GM18511 (cell line): Measurements from ENCODE around the gene MRTFA.
A peak's percentile ranks its signal among the peaks of the same experiment; 100 is the strongest.
"Not testable (repeated sequence)": the region's sequence is repeated elsewhere in the genome, so short reads cannot be mapped to it uniquely, and the experiment has no call there.

Experiments used
- ATAC-seq: cut with Tn5 transposase; IDR thresholded peaks from one replicate; pipeline ENCODE4 v1.9.1; 2021; ENCODE audit warnings: mild to moderate bottlenecking, moderate library complexity; ENCODE audit not compliant: unreplicated experiment

The MRTFA gene

GRCh38 chr22:40636380-40637182, at the start of gene MRTFA:
Gene MRTFA (minus strand): TSS chr22:40636719.
- peak; percentile 93 for ATAC-seq

- ATAC-seq = no peak
Measured at GRCh38 chr22:40685406-40685805, 48.9 kb upstream of the MRTFA start.

DNA sequence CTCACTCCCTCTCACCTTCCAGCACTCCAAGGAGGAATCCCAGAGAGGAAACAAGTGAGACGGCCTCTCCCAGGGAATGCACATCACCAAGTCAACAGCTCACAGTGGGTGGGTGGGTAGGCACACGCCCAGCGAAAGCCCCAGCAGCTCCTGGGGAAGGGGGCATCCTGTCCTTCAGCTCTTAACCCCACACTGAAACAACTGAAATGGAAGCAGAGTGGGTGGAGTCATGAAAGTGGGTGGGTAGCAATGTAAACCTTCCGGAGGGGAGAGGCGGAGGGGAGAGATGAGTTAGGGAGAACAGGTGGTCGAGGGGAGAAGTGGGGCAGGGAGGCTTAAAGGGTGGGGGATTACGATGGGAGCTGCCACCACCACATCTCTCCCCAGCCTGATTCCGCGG, 48.2 kb upstream of the MRTFA start:
- ATAC-seq = no peak

GRCh38 chr22:40681451-40681850, 44.9 kb upstream of the MRTFA start:
- no peak for ATAC-seq

DNA sequence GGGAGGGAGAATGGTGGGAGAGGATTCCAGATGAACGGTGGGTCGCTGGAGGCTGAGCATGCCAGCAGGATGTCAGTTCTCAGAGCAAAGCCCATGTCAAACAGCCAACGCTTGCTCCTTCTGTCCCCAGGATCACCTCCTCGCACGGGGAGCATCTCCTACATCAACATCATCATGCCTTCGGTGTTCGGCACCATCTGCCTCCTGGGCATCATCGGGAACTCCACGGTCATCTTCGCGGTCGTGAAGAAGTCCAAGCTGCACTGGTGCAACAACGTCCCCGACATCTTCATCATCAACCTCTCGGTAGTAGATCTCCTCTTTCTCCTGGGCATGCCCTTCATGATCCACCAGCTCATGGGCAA, 44.3 kb upstream of the MRTFA start:
- ATAC-seq = no peak

DNA sequence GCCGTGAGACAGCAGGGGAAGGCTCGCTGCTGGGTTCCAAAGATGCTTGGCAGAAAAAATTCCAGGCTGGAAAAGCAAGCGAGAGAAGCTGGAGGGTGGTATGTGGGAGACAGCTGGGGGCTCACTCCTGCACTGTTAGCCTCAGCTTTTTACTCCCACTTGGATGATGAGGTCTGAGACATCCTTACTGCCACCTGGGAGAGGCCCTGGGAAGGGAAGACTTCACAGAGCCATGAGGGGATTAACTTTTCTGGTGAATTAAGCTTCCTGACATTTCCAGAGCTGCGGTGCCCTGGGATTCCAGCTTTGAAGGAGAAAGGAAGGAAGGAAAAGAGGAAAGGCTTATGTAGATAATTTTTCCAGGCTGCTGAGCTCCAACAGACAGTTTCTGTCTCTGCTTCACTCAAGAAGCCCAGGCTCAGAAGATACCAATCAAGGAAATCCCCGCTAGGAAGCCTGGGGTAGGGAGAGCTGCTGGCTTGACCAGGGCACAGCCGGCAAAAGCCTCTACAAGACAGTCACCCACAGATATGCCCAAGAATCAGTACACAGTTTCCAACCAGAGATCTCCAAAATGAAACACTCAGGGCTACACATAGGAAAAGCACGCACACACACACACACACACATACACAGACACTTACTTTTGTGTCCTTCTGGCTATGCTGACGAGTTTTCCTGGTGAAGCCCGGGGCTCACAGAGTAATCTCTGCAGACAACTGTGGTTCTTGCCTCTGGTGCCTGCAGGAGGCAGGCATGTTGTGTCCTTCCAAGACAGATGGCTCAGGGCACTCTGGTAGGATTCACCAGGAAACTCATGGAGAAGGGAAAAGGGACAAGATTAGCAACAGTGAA, 43.7 kb upstream of the MRTFA start:
- no peak for ATAC-seq

DNA sequence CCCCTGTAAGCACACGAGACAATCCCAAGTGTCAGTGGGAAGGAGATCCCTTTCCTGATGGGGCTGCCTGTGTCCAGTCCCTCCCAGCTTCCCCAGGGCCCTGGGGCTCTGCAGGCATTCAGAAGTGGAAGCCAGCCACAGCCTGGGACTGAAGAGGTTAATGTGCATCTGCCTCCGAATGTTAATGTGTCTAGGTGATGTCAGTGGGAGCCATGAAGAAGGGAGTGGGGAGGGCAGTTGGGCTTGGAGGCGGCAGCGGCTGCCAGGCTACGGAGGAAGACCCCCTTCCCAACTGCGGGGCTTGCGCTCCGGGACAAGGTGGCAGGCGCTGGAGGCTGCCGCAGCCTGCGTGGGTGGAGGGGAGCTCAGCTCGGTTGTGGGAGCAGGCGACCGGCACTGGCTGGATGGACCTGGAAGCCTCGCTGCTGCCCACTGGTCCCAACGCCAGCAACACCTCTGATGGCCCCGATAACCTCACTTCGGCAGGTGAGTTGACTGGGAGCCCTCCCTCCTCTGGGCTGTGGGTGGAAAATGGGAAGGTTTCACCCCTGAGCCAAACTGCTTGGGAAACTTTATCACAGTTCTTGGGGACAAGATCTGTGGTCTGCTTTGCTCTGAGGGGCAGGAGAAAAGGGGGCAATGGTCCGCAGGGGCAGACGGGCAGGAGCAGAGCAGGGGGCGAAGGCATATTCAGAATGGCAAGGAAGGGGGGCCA, 42.9 kb upstream of the MRTFA start, which contains the start of gene MCHR1:
Gene MCHR1 (plus strand): TSS at position 236 of the 715 bp plus-strand sequence. CDS start 169 bp downstream, at position 405.
- no peak for ATAC-seq

DNA sequence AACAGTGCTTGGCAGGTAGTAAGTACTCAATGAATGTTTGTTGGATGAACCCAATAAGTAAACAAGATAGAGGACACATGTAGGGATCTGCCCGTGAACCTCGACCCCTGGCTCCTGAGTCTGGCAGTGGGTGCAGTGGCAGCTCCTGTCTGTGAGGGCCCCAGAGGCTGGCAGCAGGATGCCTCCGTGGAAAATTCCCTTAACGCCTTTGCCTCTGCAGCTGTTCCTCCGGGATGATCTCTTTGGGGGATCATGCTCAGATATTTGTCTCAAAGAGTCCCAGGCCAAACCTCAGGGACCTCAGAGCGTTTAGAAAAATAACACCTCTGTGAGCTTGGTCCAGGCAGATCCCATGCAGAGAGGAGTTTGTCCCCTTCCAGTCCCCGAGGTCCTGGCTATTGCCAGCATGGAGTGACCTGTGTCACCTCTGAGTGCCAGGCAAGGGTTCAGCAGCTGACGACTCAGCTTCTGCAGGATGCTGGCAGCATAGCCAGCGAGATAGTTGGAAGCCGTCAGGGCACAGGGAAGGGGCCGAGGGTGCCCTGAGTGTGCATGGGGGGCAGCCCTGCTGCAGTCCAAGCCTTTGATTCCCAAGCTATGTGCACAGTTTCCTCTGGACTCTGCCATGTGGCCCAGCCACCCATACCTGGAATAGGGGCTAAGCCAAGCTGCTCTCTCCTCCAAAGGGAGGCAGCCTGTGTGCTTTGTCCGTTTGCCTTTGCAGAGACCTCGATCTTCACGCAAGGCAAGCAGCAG, 42.2 kb upstream of the MRTFA start:
- no peak for ATAC-seq

DNA sequence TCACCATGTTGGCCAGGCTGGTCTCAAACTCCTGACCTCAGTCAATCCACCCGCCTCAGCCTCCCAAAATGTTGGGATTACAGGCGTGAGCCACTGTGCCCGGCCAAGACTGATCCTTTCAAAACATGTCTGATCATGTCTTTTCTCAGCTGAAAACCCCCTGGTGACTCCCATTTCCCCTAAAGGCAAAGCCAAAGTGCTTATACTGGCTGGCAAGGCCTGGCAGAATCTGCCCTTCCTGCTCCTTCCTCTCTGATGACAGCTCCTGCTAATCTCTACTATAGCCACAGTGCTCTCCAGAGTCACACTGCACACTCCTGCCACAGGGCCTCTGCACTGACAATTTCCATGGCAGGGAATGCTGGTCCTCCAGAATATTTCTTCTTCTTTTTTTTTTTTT, 40.1 kb upstream of the MRTFA start:
- ATAC-seq = no peak

DNA sequence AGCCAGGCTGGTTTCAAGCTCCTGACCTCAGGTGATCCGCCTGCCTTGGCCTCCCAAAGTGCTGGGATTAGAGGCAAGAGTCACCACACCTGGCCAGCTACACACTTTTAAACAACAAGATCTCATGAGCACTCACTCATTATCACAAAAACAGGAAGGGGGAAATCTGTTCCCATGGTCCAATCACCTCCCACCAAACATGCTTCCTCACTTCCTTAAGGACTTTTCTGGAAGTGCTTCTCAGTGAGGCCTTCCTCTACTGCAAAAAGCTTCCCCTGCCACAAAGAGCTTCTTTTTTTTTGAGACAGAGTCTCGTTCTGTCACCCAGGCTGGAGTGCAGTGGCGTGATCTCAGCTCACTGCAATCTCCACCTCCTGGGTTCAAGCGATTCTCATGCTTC, 39.6 kb upstream of the MRTFA start:
- not testable (repeated sequence) for ATAC-seq

- no peak for ATAC-seq
Measured at GRCh38 chr22:40674274-40674673, 37.8 kb upstream of the MRTFA start.

DNA sequence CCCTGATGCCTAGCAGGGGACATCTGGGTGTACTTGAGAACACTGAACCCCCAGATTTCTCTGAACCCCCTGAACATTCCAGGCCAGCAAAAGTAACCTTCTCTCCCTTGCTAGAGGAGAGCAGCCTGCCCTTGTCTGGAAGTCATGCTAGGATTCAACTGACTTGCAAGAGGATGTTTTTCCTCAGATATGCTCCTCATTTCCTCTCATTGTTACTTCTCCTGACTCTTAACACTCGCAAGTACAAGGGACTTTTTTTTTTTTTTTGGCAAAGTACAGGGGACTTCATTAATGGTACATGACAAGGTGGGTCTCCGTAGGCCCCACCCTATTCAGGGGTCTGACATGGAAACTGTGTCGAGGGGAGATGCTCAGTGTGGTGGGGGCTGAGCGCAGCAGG, 36.5 kb upstream of the MRTFA start:
- ATAC-seq = no peak

GRCh38 chr22:40671796-40672360, 35.4 kb upstream of the MRTFA start:
- ATAC-seq = no peak

DNA sequence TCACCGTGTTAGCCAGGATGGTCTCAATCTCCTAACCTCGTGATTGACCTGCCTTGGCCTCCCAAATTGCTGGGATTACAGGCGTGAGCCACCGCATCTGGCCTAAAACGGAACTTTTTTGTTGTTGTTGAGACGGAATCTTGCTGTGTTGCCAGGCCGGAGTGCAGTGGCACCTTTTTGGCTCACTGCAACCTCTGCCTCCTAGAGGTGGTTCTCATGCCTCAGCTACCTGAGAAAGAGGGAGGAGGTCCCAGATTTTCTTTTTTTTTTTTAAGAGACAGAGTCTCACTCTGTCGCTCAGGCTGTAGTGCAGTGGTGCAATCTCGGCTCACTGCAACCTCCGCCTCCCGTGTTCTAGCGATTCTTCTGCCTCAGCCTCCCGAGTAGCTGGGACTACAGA, 34.9 kb upstream of the MRTFA start:
- ATAC-seq = no peak

GRCh38 chr22:40670058-40670457, 33.5 kb upstream of the MRTFA start:
- no peak for ATAC-seq

- no peak for ATAC-seq
Measured at GRCh38 chr22:40668611-40669411, 32.3 kb upstream of the MRTFA start.

GRCh38 chr22:40666151-40666848, 29.8 kb upstream of the MRTFA start:
- ATAC-seq = no peak

- no peak for ATAC-seq
Measured at GRCh38 chr22:40665312-40665711, 28.8 kb upstream of the MRTFA start.

GRCh38 chr22:40661671-40662070, 25.2 kb upstream of the MRTFA start:
- ATAC-seq = no peak
